Panc1 (cell line): ENCODE measurements around the gene PHKA1. TPM values are rescaled to one million over a fixed set of nuclear protein-coding genes. Genes with fewer than 3 reads are reported as not detected.

Experiments used
- ATAC-seq: fragments of 200-7000 bp; cut with Tn5 transposase; 2 replicates; pipeline ENCODE4 v1.9.1; 2020; ENCODE audit warnings: mild to moderate bottlenecking, moderate library complexity
- BruUV-seq: library from RNA; stranded (reverse); fragments of 400-500 nt; replicated peaks from 2 replicates; lab custom pipeline; 2021; lab: Mats Ljungman, UMichigan
- CTCF ChIA-PET: fragments of 300-600 bp; sonication (Branson Sonifier 250); formaldehyde crosslinking; loops from one replicate; lab custom pipeline; 2022; ENCODE audit warnings: antibody characterized with exemption; lab: Charles Lee
- POLR2A ChIA-PET: fragments of 300-600 bp; sonication (Branson Sonifier 250); formaldehyde crosslinking; loops from one replicate; lab custom pipeline; 2022; ENCODE audit warnings: antibody characterized with exemption; lab: Charles Lee
- DNase-seq: peaks from one replicate; pipeline ENCODE4 v3.0.0-alpha.2; 2010; ENCODE audit warnings: low read depth, low spot score
- H3K27ac ChIP-seq: 2 replicates; pipeline ENCODE4 v1.5.1; 2011; ENCODE audit warnings: mild to moderate bottlenecking, low read length, inconsistent platforms
- H3K27me3 ChIP-seq: fragments of 200-500 bp; sonication (Bioruptor generic); 2 replicates; pipeline ENCODE4 v1.6.0; 2014; ENCODE audit warnings: low read length, inconsistent platforms; ENCODE audit not compliant: control insufficient read depth, insufficient read depth
- H3K36me3 ChIP-seq: fragments of 200-500 bp; sonication (Bioruptor generic); 2 replicates; pipeline ENCODE4 v1.5.1; 2014; ENCODE audit warnings: inconsistent platforms, mild to moderate bottlenecking, low read length, moderate library complexity; ENCODE audit not compliant: control insufficient read depth, insufficient read depth
- H3K4me1 ChIP-seq: 2 replicates; pipeline ENCODE4 v1.5.1; 2011; ENCODE audit warnings: inconsistent platforms, mild to moderate bottlenecking, low read length, moderate library complexity; ENCODE audit not compliant: control insufficient read depth, insufficient read depth
- H3K4me3 ChIP-seq, 2 experiments: 2 replicates each; pipeline ENCODE4 v1.5.1; 2011 to 2012; ENCODE audit warnings: low read depth in 2 of 2, low read length in 2 of 2, mild to moderate bottlenecking in 2 of 2, inconsistent platforms in 1 of 2, moderate library complexity in 1 of 2
- H3K9me3 ChIP-seq: fragments of 200-500 bp; sonication (Bioruptor generic); 2 replicates; pipeline ENCODE4 v1.5.1; 2014; ENCODE audit warnings: low read depth, mild to moderate bottlenecking, inconsistent platforms, low read length, moderate library complexity; ENCODE audit not compliant: control insufficient read depth, insufficient read depth
- POLR2AphosphoS5 ChIP-seq: IDR thresholded peaks from 2 replicates; pipeline ENCODE4 v1.6.1; 2012; ENCODE audit warnings: mild to moderate bottlenecking, low read depth, low read length, moderate library complexity
- SIN3A ChIP-seq: IDR thresholded peaks from 2 replicates; pipeline ENCODE4 v1.6.1; 2012; ENCODE audit warnings: low read depth, mild to moderate bottlenecking, low read length, moderate library complexity, borderline replicate concordance; ENCODE audit not compliant: insufficient read depth
- TCF7L2 ChIP-seq: IDR thresholded peaks from 2 replicates; pipeline ENCODE4 v1.6.1; 2011; ENCODE audit warnings: mild to moderate bottlenecking, low read depth, low read length, inconsistent platforms
- in situ Hi-C: cut with HindIII; loops from 2 replicates; pipeline ENCODE4 v1.10.0; 2016; ENCODE audit warnings: low sequenced_read_pairs, low pct_unique_long_range_greater_than_20kb
- intact Hi-C: fragments of 100-400 bp; cut with micrococcal nuclease; formaldehyde crosslinking; loops from one replicate; pipeline ENCODE4 v1.10.0; 2022; ENCODE audit not compliant: unreplicated experiment
- total RNA-seq: library from RNA; stranded (reverse); gene quantifications from one replicate; pipeline ENCODE4 v1.2.1, GENCODE V29; 2021; ENCODE audit not compliant: unreplicated experiment
- TF ChIP-seq, protein P1 (sequence below), 2 experiments: IDR thresholded peaks; 2 replicates each; pipeline ENCODE4 v1.6.1; 2011 to 2012; ENCODE audit warnings: low read depth in 2 of 2, control low read depth in 1 of 2, low read length in 1 of 2, mild to moderate bottlenecking in 1 of 2, moderate library complexity in 1 of 2; ENCODE audit not compliant: insufficient read depth in 1 of 2
- TF ChIP-seq, protein P2 (sequence below): fragments of 450-650 bp; IDR thresholded peaks from 2 replicates; pipeline ENCODE4 v1.5.1; 2017; ENCODE audit warnings: mild to moderate bottlenecking

PHKA1 gene
- total RNA-seq, 1 experiment from 2014 or later: 28.6 TPM

DNA sequence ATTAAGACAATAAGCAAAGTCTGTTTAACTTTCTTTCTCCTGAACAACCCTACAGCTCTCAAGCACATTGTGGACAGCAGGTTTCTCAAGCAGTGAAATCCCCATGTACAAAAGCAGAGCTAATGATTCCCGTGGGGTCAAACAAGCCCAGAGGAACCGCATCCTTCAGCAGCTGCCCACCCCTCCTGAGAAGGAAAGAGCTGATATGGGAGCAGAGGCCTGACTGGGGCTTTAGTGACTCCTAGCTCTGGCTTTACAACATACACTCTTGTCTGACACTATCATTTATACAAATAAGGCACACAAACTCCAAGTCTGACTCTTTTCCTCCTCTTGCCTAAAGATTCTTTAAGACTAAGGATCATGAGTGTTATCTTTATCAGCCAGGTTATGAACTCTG, 174.3 kb downstream of the PHKA1 start:
- H3K4me1 ChIP-seq: no peaks in the 10 kb centered on the region
- no peak overlapping the region for H3K27ac ChIP-seq
- no peaks in the 10 kb centered on the region for H3K9me3 ChIP-seq
- in situ Hi-C loops (no loop called here), intact Hi-C loops (no loop called here)
- no TSS peak for BruUV-seq
- no peak for ATAC-seq
- no peaks in the 10 kb centered on the region; the same call in 1 of the 2 replicates for H3K36me3 ChIP-seq
- H3K27me3 ChIP-seq: no peaks in the 10 kb centered on the region
- POLR2A ChIA-PET: no interaction called here
- CTCF ChIA-PET: interaction anchor here (0.6 to 1.2 kb wide), 2 partner anchors 34 to 51 kb away, joined by 3 to 8 read pairs; no protein-coding TSS in a partner anchor
- DNase-seq: no peak
- TF ChIP-seq TCF7L2 (no peak), POLR2AphosphoS5 (no peak), SIN3A (no peak)
- TF ChIP-seq, protein P1, sequence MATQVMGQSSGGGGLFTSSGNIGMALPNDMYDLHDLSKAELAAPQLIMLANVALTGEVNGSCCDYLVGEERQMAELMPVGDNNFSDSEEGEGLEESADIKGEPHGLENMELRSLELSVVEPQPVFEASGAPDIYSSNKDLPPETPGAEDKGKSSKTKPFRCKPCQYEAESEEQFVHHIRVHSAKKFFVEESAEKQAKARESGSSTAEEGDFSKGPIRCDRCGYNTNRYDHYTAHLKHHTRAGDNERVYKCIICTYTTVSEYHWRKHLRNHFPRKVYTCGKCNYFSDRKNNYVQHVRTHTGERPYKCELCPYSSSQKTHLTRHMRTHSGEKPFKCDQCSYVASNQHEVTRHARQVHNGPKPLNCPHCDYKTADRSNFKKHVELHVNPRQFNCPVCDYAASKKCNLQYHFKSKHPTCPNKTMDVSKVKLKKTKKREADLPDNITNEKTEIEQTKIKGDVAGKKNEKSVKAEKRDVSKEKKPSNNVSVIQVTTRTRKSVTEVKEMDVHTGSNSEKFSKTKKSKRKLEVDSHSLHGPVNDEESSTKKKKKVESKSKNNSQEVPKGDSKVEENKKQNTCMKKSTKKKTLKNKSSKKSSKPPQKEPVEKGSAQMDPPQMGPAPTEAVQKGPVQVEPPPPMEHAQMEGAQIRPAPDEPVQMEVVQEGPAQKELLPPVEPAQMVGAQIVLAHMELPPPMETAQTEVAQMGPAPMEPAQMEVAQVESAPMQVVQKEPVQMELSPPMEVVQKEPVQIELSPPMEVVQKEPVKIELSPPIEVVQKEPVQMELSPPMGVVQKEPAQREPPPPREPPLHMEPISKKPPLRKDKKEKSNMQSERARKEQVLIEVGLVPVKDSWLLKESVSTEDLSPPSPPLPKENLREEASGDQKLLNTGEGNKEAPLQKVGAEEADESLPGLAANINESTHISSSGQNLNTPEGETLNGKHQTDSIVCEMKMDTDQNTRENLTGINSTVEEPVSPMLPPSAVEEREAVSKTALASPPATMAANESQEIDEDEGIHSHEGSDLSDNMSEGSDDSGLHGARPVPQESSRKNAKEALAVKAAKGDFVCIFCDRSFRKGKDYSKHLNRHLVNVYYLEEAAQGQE (IDR thresholded peaks at IDR 0.05; ENCODE audit: insufficient read depth in 1 of 2, low read depth in 2 of 2, low read length in 1 of 2): no peak
- TF ChIP-seq, protein P2, sequence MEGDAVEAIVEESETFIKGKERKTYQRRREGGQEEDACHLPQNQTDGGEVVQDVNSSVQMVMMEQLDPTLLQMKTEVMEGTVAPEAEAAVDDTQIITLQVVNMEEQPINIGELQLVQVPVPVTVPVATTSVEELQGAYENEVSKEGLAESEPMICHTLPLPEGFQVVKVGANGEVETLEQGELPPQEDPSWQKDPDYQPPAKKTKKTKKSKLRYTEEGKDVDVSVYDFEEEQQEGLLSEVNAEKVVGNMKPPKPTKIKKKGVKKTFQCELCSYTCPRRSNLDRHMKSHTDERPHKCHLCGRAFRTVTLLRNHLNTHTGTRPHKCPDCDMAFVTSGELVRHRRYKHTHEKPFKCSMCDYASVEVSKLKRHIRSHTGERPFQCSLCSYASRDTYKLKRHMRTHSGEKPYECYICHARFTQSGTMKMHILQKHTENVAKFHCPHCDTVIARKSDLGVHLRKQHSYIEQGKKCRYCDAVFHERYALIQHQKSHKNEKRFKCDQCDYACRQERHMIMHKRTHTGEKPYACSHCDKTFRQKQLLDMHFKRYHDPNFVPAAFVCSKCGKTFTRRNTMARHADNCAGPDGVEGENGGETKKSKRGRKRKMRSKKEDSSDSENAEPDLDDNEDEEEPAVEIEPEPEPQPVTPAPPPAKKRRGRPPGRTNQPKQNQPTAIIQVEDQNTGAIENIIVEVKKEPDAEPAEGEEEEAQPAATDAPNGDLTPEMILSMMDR: no peak
- H3K4me3 ChIP-seq: no peak overlapping the region

DNA sequence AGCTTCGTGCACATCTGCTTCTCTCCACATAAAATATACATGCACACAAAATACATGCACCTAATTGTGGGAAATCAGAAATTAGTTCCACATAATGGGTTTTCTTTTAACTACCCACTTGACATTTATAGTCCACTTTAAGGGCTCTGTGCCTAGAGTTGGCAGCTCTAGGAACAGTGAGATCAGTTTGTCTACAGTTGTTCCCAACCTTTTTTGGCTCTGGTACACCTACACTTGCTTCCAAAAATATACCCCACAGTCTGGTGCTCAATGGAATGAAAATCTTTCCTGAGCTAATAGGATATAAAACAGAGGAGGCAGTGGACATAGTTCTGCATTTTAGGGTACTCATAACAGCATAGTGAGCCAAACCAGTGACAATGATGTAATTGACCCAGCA, 177.6 kb downstream of the PHKA1 start:
- Histone ChIP-seq H3K9me3 (no peaks in the 10 kb centered on the region), H3K4me1 (no peaks in the 10 kb centered on the region), H3K4me3 (no peak overlapping the region), H3K36me3 (no peaks in the 10 kb centered on the region), H3K27ac (no peak overlapping the region), H3K27me3 (no peaks in the 10 kb centered on the region)
- TF ChIP-seq TCF7L2: no peak
- TF ChIP-seq, protein P1 (IDR thresholded peaks at IDR 0.05; ENCODE audit: insufficient read depth in 1 of 2, low read depth in 2 of 2, low read length in 1 of 2): no peak
- TF ChIP-seq, protein P2: no peak
- TF ChIP-seq SIN3A: no peak
- no peak for TF ChIP-seq POLR2AphosphoS5
- in situ Hi-C loops (no loop called here), intact Hi-C loops (no loop called here)
- BruUV-seq: no TSS peak
- ATAC-seq (no peak), DNase-seq (no peak)
- CTCF ChIA-PET: no interaction called here
- POLR2A ChIA-PET: no interaction called here
